GM12878 (cell line): Measurements from ENCODE around the gene STK40. TPM values are rescaled to one million over a fixed set of nuclear protein-coding genes. Genes with fewer than 3 reads are reported as not detected.

Source experiments
- ATAC-seq: fragments of 200-7000 bp; cut with Tn5 transposase; 3 replicates; pipeline ENCODE4 v1.9.1; 2020; ENCODE audit warnings: mild to moderate bottlenecking, moderate library complexity
- BruUV-seq: library from RNA; stranded (reverse); fragments of 400-500 nt; replicated peaks from 2 replicates; lab custom pipeline; 2021; lab: Mats Ljungman, UMichigan
- CTCF ChIA-PET: fragments of 300-600 bp; sonication (Branson Sonifier 250); formaldehyde crosslinking; extraction: SDS; loops from one replicate; lab custom pipeline; 2021; ENCODE audit warnings: inconsistent platforms; lab: Yijun Ruan, JAX
- POLR2A ChIA-PET: fragments of 350-600 bp; formaldehyde crosslinking; extraction: SDS; loops from one replicate; lab custom pipeline; 2021; ENCODE audit warnings: inconsistent platforms; lab: Charles Lee
- RAD21 ChIA-PET: fragments of 300-600 bp; sonication (Branson Sonifier 250); formaldehyde crosslinking; loops from one replicate; lab custom pipeline; 2023; ENCODE audit warnings: antibody characterized with exemption; ENCODE audit not compliant: unreplicated experiment; lab: Charles Lee
- SMC1A ChIA-PET: fragments of 300-600 bp; sonication (Branson Sonifier 250); formaldehyde crosslinking; loops from one replicate; lab custom pipeline; 2023; ENCODE audit not compliant: unreplicated experiment, uncharacterized antibody; lab: Charles Lee
- DNase-seq: peaks from one replicate; pipeline ENCODE4 v3.0.0-alpha.2; 2011; ENCODE audit warnings: low read depth, low spot score
- FAIRE-seq: peaks from 3 replicates; lab custom pipeline; 2011; peaks lifted over from hg19 to GRCh38; lab: Jason Lieb, UNC
- H2AFZ ChIP-seq: 2 replicates; pipeline ENCODE4 v1.6.0; 2011; ENCODE audit warnings: low read depth, low read length, control low read depth; ENCODE audit not compliant: control insufficient read depth
- H3K27ac ChIP-seq: 2 replicates; pipeline ENCODE4 v1.5.1; 2011; ENCODE audit warnings: control low read depth; ENCODE audit not compliant: control insufficient read depth, insufficient read depth
- H3K27me3 ChIP-seq, 2 experiments: replicated peaks in 1 of 2; 2 replicates each; pipeline versions ENCODE4 v1.6.0 to v1.6.1; 2011; ENCODE audit warnings: low read length in 1 of 2; ENCODE audit not compliant: control insufficient read depth in 2 of 2, insufficient read depth in 2 of 2
- H3K36me3 ChIP-seq, 2 experiments: 2 replicates each; pipeline ENCODE4 v1.5.1; 2011; ENCODE audit warnings: low read length in 1 of 2; ENCODE audit not compliant: control insufficient read depth in 2 of 2, insufficient read depth in 2 of 2
- H3K4me1 ChIP-seq: 2 replicates; pipeline ENCODE4 v1.6.1; 2011; ENCODE audit warnings: mild to moderate bottlenecking, low read length, moderate library complexity, mixed read lengths; ENCODE audit not compliant: control insufficient read depth, insufficient read depth
- H3K4me2 ChIP-seq: 2 replicates; pipeline ENCODE4 v1.6.0; 2011; ENCODE audit warnings: control low read depth; ENCODE audit not compliant: control insufficient read depth, insufficient read depth
- H3K4me3 ChIP-seq: fragments of 200-600 bp; sonication (generic); 2 replicates; pipeline ENCODE4 v1.5.1; 2016
- H3K79me2 ChIP-seq: 2 replicates; pipeline ENCODE4 v1.6.0; 2011; ENCODE audit warnings: low read length; ENCODE audit not compliant: control insufficient read depth, insufficient read depth
- H3K9ac ChIP-seq: 2 replicates; pipeline ENCODE4 v1.8.0; 2011; ENCODE audit warnings: low read length, control low read depth, mixed read lengths; ENCODE audit not compliant: control insufficient read depth, insufficient read depth
- H3K9me3 ChIP-seq: replicated peaks from 3 replicates; pipeline ENCODE4 v1.5.1; 2011; ENCODE audit warnings: mild to moderate bottlenecking, low read length; ENCODE audit not compliant: control insufficient read depth, insufficient read depth
- H4K20me1 ChIP-seq: 2 replicates; pipeline ENCODE4 v1.6.0; 2011; ENCODE audit not compliant: control insufficient read depth, insufficient read depth
- BACH1 ChIP-seq: fragments of 450-650 bp; IDR thresholded peaks from 2 replicates; pipeline ENCODE4 v1.6.1; 2017; ENCODE audit warnings: mild to moderate bottlenecking, borderline replicate concordance
- CHD4 ChIP-seq: fragments of 200-600 bp; sonication (generic); IDR thresholded peaks from 2 replicates; pipeline ENCODE4 v1.6.1; 2016; ENCODE audit warnings: mild to moderate bottlenecking
- HCFC1 ChIP-seq: fragments of 150-350 bp; IDR thresholded peaks from 2 replicates; pipeline ENCODE4 v1.6.1; 2014; ENCODE audit warnings: low read length
- NFIC ChIP-seq: IDR thresholded peaks from 2 replicates; pipeline ENCODE4 v1.6.1; 2012; ENCODE audit warnings: low read depth, mild to moderate bottlenecking, inconsistent platforms, low read length, moderate library complexity
- NFYA ChIP-seq: IDR thresholded peaks from 2 replicates; pipeline ENCODE4 v1.6.1; 2011; ENCODE audit warnings: low read depth, mild to moderate bottlenecking, low read length, improper control_type of control experiment, borderline replicate concordance
- PAX8 ChIP-seq: fragments of 450-650 bp; IDR thresholded peaks from 2 replicates; pipeline ENCODE4 v1.6.1; 2017; ENCODE audit warnings: mild to moderate bottlenecking, moderate library complexity
- POLR2A ChIP-seq: IDR thresholded peaks from 2 replicates; pipeline ENCODE4 v1.6.1; 2011; ENCODE audit warnings: low read depth, mild to moderate bottlenecking, low read length
- RFX5 ChIP-seq: IDR thresholded peaks from 2 replicates; pipeline ENCODE4 v1.6.1; 2011; ENCODE audit warnings: low read depth, low read length, improper control_type of control experiment
- RUNX3 ChIP-seq: IDR thresholded peaks from 2 replicates; pipeline ENCODE4 v1.6.1; 2012; ENCODE audit warnings: low read length, inconsistent platforms
- SMARCA5 ChIP-seq: fragments of 450-650 bp; IDR thresholded peaks from 2 replicates; pipeline ENCODE4 v1.6.1; 2017; ENCODE audit warnings: mild to moderate bottlenecking
- TARDBP ChIP-seq: IDR thresholded peaks from 2 replicates; pipeline ENCODE4 v1.6.1; 2016; ENCODE audit warnings: borderline replicate concordance
- TBL1XR1 ChIP-seq: IDR thresholded peaks from 2 replicates; pipeline ENCODE4 v1.6.1; 2012; ENCODE audit warnings: low read depth, low read length, improper control_type of control experiment
- ZNF622 ChIP-seq: fragments of 450-650 bp; IDR thresholded peaks from 2 replicates; pipeline ENCODE4 v1.6.1; 2017; ENCODE audit warnings: mild to moderate bottlenecking, inconsistent platforms
- WGBS: methylation state at CpG from one replicate; pipeline ENCODE4 v1.1.6; 2016; ENCODE audit warnings: low lambda C conversion rate; ENCODE audit not compliant: insufficient replicate concordance, insufficient coverage; ENCODE audit errors: missing lambda C conversion rate; 5-methylcytosine and 5-hydroxymethylcytosine counted together
- in situ Hi-C: fragments of 300-500 bp; cut with MboI; formaldehyde crosslinking; loops from 9 replicates; pipeline ENCODE4 v1.14.3; 2018; ENCODE audit warnings: mixed read lengths
- intact Hi-C: fragments of 100-400 bp; cut with micrococcal nuclease; formaldehyde crosslinking; loops from one replicate; pipeline ENCODE4 v1.14.2; 2022; ENCODE audit not compliant: unreplicated experiment
- polyA plus RNA-seq, 11 experiments: library from polyadenylated mRNA; depleted of rRNA in 4 of 11; unstranded in 6 of 11; stranded (reverse) in 5 of 11; fragments of >200 nt; fragmentation: Nextera tagmentation in 4 of 11; fragmentation: Illumina TruSeq in 1 of 11; extraction: Ambion mirVana in 4 of 11; extraction: Trizol in 1 of 11; gene quantifications; 1 replicate in 1 of 11; 2 replicates in 10 of 11; pipeline versions ENCODE4 v1.2.1 to v1.2.3, GENCODE V29; 2011 to 2016; ENCODE audit warnings: inconsistent platforms in 2 of 11, missing spikeins in 2 of 11, low read depth in 1 of 11
- total RNA-seq, 4 experiments: library from RNA; depleted of rRNA in 3 of 4; stranded (reverse); fragments of >200 nt in 3 of 4; fragmentation: Illumina TruSeq in 1 of 4; extraction: Trizol in 1 of 4; gene quantifications; 2 replicates each; pipeline versions ENCODE4 v1.2.1 to v1.2.3, GENCODE V29; 2013 to 2021
- TF ChIP-seq, protein P1 (sequence below): fragments of 450-650 bp; formaldehyde crosslinking; IDR thresholded peaks from 2 replicates; pipeline ENCODE4 v1.5.0; 2022; ENCODE audit warnings: mild to moderate bottlenecking, missing genetic modification characterization

Gene STK40
- total and polyA plus RNA-seq, 10 of the 15 experiments (the other 5 are each of a cell fraction or from before 2014, with no cell fraction given): 0.27 to 51.0 (median 29.5) TPM

DNA sequence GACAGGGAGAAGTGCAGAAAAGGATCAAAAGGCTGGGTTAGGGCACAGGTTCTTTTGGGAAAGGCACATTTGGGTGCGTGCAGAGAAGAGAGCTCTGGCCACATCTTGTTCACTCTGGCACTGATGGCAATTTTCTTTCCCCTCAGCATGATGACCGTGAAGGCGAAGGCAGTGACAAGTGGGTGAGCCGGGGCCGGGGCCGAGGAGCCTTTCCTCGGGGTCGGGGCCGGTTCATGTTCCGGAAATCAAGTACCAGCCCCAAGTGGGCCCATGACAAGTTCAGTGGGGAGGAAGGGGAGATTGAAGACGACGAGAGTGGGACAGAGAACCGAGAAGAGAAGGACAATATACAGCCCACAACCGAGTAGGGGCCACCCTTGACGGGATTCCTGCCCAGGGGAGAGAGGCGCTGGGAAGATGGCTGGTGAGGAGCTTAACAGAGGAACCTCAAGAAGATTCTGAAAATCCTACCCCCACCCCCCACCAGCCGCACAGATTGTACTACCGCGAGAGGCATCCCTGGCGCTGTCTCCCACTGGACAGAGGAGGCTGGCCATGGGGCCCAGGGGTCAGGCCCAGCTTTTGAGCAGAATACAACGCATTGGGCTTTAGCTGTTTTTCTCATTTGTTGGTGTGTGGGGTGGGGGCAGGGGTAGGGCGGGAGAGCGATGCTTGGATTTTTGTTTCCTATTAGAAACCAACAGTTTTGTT, 81.9 kb downstream of the STK40 start:
- peaks cover 27% of the 10 kb centered on the region for H3K4me1 ChIP-seq
- H2AFZ ChIP-seq: no peak overlapping the region
- H3K27me3 ChIP-seq: no peaks in the 10 kb centered on the region
- no peak overlapping the region for H3K4me2 ChIP-seq
- WGBS: 90% methylated on average over 18 of the region's 23 CpGs
- no peak overlapping the region for H3K9ac ChIP-seq
- intact Hi-C loops: no loop called here
- H3K4me3 ChIP-seq: no peak overlapping the region
- peaks cover 21 to 33% of the 10 kb centered on the region in 2 experiments for H3K36me3 ChIP-seq
- DNase-seq (no peak), FAIRE-seq (no peak), ATAC-seq (no peak)
- H3K27ac ChIP-seq: no peak overlapping the region
- BruUV-seq: no TSS peak
- H3K9me3 ChIP-seq: no peaks in the 10 kb centered on the region
- SMC1A ChIA-PET: no interaction called here
- in situ Hi-C loops: no loop called here
- no peak for TF ChIP-seq PAX8
- TF ChIP-seq TARDBP: no peak
- TF ChIP-seq RFX5: no peak
- no peak for TF ChIP-seq ZNF622
- no peak for TF ChIP-seq NFYA
- H3K79me2 ChIP-seq: peaks cover 9% of the 10 kb centered on the region
- no peaks in the 10 kb centered on the region for H4K20me1 ChIP-seq
- POLR2A ChIA-PET: interaction anchor here (0.6 to 1.3 kb wide), 4 partner anchors 121 to 154 kb away, joined by 3 to 4 read pairs (median 3); no protein-coding TSS in a partner anchor
- CTCF ChIA-PET: interaction anchor here (0.6 to 3.0 kb wide), 3 partner anchors 18 to 19 kb away, joined by 3 to 10 read pairs (median 5); no protein-coding TSS in a partner anchor
- RAD21 ChIA-PET: interaction anchor here (1.4 kb wide), 1 partner anchor 154 kb away, joined by 4 read pairs; the partner anchor contains the start of gene TRAPPC3

DNA sequence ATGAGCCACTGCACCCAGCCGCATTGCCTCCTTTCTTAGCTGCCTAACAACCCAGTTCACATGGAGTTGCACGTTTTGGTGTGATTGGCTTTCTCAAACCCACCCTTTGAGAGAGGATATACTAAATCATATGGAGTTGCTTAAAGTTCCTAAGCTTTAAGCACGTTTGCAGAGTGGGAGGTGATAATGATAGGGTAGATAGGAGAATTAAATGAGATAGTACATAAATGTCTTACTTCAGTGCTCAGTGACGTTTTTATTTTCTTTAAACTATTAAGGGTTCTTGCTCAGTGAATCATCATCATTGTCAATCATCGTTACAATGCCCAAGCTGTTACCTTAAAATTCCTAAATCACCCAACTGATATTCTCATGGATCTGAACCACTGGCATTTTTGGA, 82.5 kb downstream of the STK40 start:
- no peak for FAIRE-seq
- no peak overlapping the region for H2AFZ ChIP-seq
- H3K9ac ChIP-seq: no peak overlapping the region
- H3K4me3 ChIP-seq: no peak overlapping the region
- no peak for ATAC-seq
- DNase-seq: no peak
- H3K9me3 ChIP-seq: no peaks in the 10 kb centered on the region
- POLR2A ChIA-PET: interaction anchor here (0.6 to 0.9 kb wide), 3 partner anchors 82 to 151 kb away, joined by 3 to 4 read pairs (median 3); no protein-coding TSS in a partner anchor
- no peaks in the 10 kb centered on the region for H4K20me1 ChIP-seq
- in situ Hi-C loops (no loop called here), intact Hi-C loops (no loop called here)
- no TSS peak for BruUV-seq
- SMC1A ChIA-PET: no interaction called here
- H3K79me2 ChIP-seq: peaks cover 9% of the 10 kb centered on the region
- RAD21 ChIA-PET: no interaction called here
- H3K4me1 ChIP-seq: peaks cover 26% of the 10 kb centered on the region
- no peak overlapping the region for H3K27ac ChIP-seq
- H3K27me3 ChIP-seq: no peaks in the 10 kb centered on the region
- no peak overlapping the region for H3K4me2 ChIP-seq
- WGBS: 66% methylated on average over 5 of the region's 5 CpGs
- peaks cover 23 to 37% of the 10 kb centered on the region in 2 experiments for H3K36me3 ChIP-seq
- CTCF ChIA-PET: interaction anchor here (1.0 to 1.1 kb wide), 2 partner anchors 8 to 18 kb away, joined by 3 to 5 read pairs; no protein-coding TSS in a partner anchor
- no peak for TF ChIP-seq RUNX3
- no peak for TF ChIP-seq CHD4
- no peak for TF ChIP-seq POLR2A
- TF ChIP-seq, protein P1, sequence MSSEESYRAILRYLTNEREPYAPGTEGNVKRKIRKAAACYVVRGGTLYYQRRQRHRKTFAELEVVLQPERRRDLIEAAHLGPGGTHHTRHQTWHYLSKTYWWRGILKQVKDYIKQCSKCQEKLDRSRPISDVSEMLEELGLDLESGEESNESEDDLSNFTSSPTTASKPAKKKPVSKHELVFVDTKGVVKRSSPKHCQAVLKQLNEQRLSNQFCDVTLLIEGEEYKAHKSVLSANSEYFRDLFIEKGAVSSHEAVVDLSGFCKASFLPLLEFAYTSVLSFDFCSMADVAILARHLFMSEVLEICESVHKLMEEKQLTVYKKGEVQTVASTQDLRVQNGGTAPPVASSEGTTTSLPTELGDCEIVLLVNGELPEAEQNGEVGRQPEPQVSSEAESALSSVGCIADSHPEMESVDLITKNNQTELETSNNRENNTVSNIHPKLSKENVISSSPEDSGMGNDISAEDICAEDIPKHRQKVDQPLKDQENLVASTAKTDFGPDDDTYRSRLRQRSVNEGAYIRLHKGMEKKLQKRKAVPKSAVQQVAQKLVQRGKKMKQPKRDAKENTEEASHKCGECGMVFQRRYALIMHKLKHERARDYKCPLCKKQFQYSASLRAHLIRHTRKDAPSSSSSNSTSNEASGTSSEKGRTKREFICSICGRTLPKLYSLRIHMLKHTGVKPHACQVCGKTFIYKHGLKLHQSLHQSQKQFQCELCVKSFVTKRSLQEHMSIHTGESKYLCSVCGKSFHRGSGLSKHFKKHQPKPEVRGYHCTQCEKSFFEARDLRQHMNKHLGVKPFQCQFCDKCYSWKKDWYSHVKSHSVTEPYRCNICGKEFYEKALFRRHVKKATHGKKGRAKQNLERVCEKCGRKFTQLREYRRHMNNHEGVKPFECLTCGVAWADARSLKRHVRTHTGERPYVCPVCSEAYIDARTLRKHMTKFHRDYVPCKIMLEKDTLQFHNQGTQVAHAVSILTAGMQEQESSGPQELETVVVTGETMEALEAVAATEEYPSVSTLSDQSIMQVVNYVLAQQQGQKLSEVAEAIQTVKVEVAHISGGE (CRISPR knock-in tag): no peak
- no peak for TF ChIP-seq NFIC
- no peak for TF ChIP-seq TBL1XR1
- no peak for TF ChIP-seq BACH1
- no peak for TF ChIP-seq HCFC1
- no peak for TF ChIP-seq SMARCA5
